ENCODE measurements around the gene ARHGDIB.

DNA sequence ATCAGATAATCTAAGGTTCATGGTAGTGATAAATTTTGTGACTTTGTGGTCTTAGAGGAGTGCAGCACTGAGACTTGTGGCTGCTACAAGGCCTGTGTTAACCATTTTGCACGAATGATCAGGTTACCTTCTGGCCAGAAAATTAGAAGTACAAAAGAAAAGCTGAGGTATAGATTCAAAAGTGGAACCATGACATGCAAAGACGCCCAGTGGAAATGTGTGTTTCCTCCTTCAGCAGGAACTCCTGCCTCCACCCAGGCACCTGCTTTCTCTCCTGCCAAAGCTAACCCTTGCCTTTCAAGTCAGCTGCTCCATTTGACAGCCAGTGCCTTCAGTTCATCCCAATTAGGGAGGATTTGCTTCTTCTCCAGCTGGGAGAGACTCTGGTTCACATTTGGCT lies 21.6 kb upstream of the ARHGDIB start:
- TF ChIP-seq SPI1 (IDR thresholded peaks at IDR 0.05; ENCODE audit: borderline replicate concordance, insufficient read depth, low read depth, low read length) (no peak), CBFB (IDR thresholded peaks at IDR 0.05; ENCODE audit: low read depth) (no peak), FOXK2 (IDR thresholded peaks at IDR 0.05) (no peak), RELB (IDR thresholded peaks at IDR 0.05; ENCODE audit: low read depth) (no peak), ATF2 (IDR thresholded peaks at IDR 0.05; ENCODE audit: low read length) (no peak), CTCF (IDR thresholded peaks at IDR 0.05 in 2 of 3, conservative IDR thresholded peaks at IDR 0.05 in 1 of 3; ENCODE audit: control insufficient read depth in 2 of 3, extremely low read depth in 1 of 3, insufficient read depth in 1 of 3, low read depth in 3 of 3, low read length in 3 of 3) (no peak), CHD2 (IDR thresholded peaks at IDR 0.05; ENCODE audit: borderline replicate concordance, low read depth, low read length) (no peak), NRF1 (conservative IDR thresholded peaks at IDR 0.05; ENCODE audit: low read depth, low read length) (no peak)
- TF ChIP-seq, protein P1, sequence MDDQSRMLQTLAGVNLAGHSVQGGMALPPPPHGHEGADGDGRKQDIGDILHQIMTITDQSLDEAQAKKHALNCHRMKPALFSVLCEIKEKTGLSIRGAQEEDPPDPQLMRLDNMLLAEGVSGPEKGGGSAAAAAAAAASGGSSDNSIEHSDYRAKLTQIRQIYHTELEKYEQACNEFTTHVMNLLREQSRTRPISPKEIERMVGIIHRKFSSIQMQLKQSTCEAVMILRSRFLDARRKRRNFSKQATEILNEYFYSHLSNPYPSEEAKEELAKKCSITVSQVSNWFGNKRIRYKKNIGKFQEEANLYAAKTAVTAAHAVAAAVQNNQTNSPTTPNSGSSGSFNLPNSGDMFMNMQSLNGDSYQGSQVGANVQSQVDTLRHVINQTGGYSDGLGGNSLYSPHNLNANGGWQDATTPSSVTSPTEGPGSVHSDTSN (IDR thresholded peaks at IDR 0.05; ENCODE audit: insufficient replicate concordance, low read depth, low read length) = no peak

All from GM12878 (cell line).